GM10266 (cell line): ENCODE data around the gene TMEM51.

Source experiments
- DNase-seq: peaks from one replicate; pipeline ENCODE4 v3.0.0; 2012; ENCODE audit errors: extremely low spot score
- TF ChIP-seq, protein P1 (sequence below): IDR thresholded peaks from 2 replicates; pipeline ENCODE4 v1.5.1; 2012; ENCODE audit warnings: mild to moderate bottlenecking, low read depth; ENCODE audit not compliant: control insufficient read depth, insufficient read depth; ENCODE audit errors: missing control alignments

TMEM51 gene

DNA sequence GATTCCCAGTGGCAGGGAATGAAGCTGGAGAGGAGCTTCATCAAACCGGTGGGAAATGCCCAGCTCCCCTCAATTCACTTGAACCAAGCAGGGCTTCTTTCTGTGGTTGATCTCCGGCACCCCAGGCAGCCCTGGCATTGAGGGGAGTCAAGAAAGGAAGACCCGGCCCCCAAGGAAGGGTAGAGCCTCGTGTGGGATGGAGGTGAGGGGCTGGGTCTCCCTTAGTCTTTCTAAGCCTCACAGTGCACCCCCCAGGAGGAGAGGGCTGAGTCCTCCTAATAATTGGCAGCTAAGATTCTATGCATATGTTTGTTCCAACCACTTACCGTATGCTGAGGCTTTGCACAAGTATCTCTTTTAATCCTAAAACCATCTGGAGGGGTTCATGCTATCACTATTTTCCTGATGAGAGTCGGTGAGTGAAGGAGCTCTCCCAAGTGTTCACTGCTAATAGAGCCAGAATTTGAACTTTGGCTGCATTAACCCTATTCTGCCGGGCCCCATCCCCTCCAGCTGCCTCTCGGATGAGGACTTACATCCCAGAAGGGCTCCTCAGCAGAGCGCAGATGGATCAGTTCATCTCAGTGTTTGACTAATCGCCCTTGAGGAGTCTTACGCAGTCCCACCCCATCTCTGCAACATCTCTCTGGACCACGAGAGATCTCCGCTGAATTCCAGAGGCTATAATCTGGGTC lies 33.1 kb upstream of the TMEM51 start:
- DNase-seq: no peak

DNA sequence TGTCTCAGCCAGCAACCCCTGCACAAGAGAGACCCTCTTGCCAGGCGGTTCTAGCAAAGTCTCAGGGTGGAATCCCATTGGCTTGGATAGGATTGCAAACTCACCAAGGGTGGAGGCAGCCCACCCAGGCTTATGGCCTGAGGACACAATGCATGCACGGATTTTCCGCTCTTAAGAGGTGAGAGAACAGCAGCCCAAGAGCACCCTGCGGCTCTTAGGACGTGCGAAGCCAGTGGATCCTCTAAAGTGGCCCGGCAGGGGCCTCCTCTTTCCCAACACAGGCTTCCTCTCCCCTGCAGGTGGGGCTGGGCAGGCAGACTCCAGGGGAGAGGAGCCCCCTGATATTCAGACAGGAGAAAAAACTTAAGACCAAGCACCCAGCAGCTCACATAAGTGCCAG lies 31.2 kb upstream of the TMEM51 start:
- TF ChIP-seq, protein P1, sequence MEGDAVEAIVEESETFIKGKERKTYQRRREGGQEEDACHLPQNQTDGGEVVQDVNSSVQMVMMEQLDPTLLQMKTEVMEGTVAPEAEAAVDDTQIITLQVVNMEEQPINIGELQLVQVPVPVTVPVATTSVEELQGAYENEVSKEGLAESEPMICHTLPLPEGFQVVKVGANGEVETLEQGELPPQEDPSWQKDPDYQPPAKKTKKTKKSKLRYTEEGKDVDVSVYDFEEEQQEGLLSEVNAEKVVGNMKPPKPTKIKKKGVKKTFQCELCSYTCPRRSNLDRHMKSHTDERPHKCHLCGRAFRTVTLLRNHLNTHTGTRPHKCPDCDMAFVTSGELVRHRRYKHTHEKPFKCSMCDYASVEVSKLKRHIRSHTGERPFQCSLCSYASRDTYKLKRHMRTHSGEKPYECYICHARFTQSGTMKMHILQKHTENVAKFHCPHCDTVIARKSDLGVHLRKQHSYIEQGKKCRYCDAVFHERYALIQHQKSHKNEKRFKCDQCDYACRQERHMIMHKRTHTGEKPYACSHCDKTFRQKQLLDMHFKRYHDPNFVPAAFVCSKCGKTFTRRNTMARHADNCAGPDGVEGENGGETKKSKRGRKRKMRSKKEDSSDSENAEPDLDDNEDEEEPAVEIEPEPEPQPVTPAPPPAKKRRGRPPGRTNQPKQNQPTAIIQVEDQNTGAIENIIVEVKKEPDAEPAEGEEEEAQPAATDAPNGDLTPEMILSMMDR: no peak
- DNase-seq: no peak

More for the DNA sequence above, 33.1 kb upstream of the TMEM51 start:
- TF ChIP-seq, protein P1: no peak

GRCh38 chr1:15123270-15123669 lies 30.3 kb upstream of the TMEM51 start:
- TF ChIP-seq, protein P1: no peak
- no peak for DNase-seq

DNA sequence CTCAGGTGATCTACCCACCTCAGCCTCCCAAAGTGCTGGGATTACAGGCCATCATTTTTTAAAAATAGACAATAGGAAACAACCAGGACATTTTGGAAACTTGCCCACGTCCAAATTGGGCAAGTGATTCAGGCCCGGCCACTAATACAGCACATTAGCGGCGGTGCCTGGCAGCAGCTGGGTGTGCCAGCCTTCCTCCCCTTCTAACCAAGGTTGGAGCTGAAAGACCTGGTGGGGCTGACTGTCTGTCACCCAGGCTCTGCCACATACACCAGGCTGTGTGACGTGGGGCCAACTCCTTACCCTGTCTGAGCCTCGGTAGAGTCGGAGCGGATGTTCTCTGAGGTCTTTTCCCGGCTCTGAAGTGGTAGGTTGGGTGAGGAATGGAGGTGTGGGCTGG lies 29.6 kb upstream of the TMEM51 start:
- TF ChIP-seq, protein P1: no peak
- no peak for DNase-seq

GRCh38 chr1:15124362-15125100 lies 29.0 kb upstream of the TMEM51 start:
- no peak for DNase-seq
- TF ChIP-seq, protein P1: no peak

DNA sequence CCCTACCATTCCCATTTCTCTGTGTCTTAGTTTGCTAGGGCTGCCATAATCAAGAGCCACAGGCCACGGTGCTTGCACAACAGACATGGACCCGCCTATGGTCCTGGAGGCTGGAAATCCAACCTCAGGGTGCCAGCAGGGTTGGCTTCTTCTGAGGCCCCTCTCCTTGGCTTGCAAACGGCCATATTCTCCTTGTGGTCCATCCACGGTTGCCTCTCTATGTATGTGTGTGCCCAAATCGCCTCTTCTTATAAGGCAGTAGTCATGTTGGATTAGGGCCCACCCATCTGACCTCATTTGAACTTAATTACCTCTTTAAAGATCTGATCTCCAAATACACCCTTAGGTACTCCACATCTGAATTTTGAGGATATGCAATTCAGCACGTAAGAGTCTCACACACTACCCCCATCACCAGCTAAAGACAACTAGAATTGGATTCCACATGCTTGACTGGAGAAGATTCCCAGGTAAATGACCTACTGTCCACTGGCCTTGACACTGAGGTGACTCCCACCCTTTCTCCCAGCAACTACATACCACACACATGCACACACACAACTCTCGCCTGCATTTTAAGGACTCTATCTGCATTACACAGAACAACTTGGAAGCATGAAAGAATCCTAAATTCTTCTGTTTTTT lies 28.3 kb upstream of the TMEM51 start:
- DNase-seq: no peak
- TF ChIP-seq, protein P1: no peak

DNA sequence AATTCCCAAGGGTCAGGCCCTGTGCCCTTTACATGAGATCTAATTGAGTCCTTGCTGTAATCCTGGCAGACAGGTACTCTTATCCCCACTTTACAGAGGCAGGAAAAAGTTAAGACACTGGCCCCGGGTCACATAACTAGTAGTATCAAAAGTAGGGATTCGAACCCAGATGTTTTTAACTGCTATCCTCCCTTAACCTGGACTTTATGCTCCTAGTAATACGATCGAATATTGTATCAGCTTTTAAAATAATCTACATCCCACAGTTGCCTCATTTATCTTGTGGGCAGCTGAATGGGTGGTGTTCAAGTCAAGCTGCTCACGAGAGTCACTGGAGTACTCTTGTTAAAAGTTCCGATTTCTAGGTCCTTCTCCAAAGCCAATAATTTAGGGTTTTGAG lies 25.5 kb upstream of the TMEM51 start:
- TF ChIP-seq, protein P1: peak; percentile 12
- no peak for DNase-seq
